Mesenteric fat pad (tissue), 1 donor: ENCODE results near the gene MYOZ2. TPM values are rescaled to one million over a fixed set of nuclear protein-coding genes. Genes with fewer than 3 reads are reported as not detected.

Experiments used
- DNase-seq: peaks from one replicate; pipeline ENCODE4 v3.0.0-alpha.2; 2020; ENCODE audit warnings: low spot score
- total RNA-seq: library from RNA; stranded (reverse); fragmentation: NEBNext Ultra II Directional; extraction: Animal tissue kit (Norgen Biotek cat#: 25700); gene quantifications from one replicate; pipeline ENCODE4 v1.2.1, GENCODE V29; 2021
- donor health status: DM: yes; HTN: yes; CAD: no.

Gene MYOZ2
- total RNA-seq, 1 donor from 2014 or later: 0.29 TPM

DNA sequence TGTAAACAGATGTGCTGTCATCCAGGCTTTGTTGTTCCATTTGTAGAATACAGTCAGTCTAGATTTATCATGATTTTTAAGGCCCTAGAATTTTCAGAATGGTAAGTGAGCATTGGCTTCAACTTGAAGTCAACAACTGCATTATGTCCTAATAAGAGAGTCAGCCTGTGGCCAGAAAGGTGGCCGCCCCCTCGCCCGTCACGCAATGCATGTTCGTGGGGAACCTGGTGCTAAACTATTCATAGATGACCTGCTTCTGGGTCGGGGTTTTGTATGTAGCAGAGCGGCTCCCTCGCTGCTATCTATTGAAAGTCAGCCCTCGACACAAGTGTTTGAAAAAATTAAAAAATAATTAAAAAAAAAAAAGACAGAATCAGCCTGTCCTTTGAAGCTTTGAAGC, 101.6 kb downstream of the MYOZ2 start:
- DNase-seq: no peak

Other genes starting within 250 kb of the MYOZ2 start
- 89.8 TPM for gene SYNPO2, start 247.0 kb upstream of the MYOZ2 start, total RNA-seq
- 111 TPM for gene USP53, start 76.9 kb downstream of the MYOZ2 start, total RNA-seq
- 0.80 TPM for gene FABP2, start 186.3 kb downstream of the MYOZ2 start, total RNA-seq